ENCODE results near the gene SLBP. TPM values are rescaled to one million over a fixed set of nuclear protein-coding genes. Genes with fewer than 3 reads are reported as not detected.

The SLBP gene
- total and polyA plus RNA-seq, 10 donors, result 24.0 to 52.0 (median 34.7) TPM

DNA sequence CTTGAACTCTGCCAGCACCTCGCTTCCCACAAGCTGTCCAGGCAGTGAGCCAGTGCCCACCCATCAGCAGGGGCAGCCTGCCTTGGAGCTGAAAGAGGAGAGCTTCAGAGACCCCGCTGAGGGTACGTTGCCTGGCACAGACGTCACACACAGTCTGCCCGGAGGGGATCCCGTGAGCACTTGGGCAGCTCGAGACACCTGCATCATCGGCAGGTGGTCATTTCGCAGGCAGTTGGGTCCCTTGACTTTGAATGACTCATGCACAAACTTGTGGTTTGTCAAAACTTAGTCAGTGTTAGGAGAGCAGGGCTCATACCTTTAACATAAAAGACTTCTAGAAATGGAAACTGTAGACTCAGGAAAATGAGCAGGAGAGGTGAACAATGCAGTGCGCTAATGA lies 19.1 kb upstream of the SLBP start:
- 73 to 85% (median 79%) methylated on average over 10 of the region's 10 CpGs for WGBS, 5 donors
- H3K9me3 ChIP-seq, result no peaks in the 10 kb centered on the region
- no peak overlapping the region for H3K4me3 ChIP-seq
- intact Hi-C loops (cut with DNase I; ENCODE audit: low total_unique reads), result no loop called here
- peaks cover 0 to 96% (median 73%) of the 10 kb centered on the region in 6 donors for H3K36me3 ChIP-seq
- peaks cover 27 to 53% (median 47%) of the 10 kb centered on the region in 6 donors for H3K4me1 ChIP-seq
- TF ChIP-seq, protein P1, sequence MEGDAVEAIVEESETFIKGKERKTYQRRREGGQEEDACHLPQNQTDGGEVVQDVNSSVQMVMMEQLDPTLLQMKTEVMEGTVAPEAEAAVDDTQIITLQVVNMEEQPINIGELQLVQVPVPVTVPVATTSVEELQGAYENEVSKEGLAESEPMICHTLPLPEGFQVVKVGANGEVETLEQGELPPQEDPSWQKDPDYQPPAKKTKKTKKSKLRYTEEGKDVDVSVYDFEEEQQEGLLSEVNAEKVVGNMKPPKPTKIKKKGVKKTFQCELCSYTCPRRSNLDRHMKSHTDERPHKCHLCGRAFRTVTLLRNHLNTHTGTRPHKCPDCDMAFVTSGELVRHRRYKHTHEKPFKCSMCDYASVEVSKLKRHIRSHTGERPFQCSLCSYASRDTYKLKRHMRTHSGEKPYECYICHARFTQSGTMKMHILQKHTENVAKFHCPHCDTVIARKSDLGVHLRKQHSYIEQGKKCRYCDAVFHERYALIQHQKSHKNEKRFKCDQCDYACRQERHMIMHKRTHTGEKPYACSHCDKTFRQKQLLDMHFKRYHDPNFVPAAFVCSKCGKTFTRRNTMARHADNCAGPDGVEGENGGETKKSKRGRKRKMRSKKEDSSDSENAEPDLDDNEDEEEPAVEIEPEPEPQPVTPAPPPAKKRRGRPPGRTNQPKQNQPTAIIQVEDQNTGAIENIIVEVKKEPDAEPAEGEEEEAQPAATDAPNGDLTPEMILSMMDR (IDR thresholded peaks at IDR 0.05 in 8 of 11, conservative IDR thresholded peaks at IDR 0.05 in 3 of 11), result no peak
- TF ChIP-seq POLR2AphosphoS5 (IDR thresholded peaks at IDR 0.05) (no peak), POLR2A (IDR thresholded peaks at IDR 0.05) (no peak)
- H3K27me3 ChIP-seq (replicated peaks in 1 of 7), result no peaks in the 10 kb centered on the region
- DNase-seq, result peak; percentile 74
- H3K27ac ChIP-seq, result peak overlapping the region in 1 of 8 donors; percentile 4

DNA sequence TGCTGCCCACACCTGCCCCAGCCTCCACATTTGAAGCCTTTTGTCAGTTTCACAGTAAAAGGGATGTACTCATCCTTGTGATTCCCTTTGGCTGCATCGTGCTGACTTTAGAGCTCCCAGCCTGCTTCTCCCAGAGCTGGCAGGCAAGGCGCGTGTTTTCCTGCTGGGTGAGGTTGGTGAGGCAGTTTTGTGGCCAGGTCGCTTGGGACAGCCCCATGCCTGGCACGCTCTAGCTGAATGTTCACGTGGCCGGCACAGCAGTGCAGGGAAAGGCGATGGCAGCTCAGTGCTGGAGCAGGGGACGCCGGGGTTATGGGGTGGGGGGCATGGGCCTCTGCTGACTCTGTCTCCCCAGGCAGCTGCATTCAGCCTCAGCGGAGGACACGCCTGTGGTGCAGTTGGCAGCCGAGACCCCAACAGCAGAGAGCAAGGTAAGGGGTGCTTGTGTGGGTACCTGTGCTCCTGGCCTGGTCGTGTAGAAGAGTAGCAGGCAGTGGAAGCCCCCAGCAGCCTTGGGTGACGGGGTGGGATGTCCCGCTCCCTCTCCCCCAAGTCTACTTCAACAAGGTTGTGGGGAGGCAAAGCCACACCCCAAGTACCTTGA lies 18.5 kb upstream of the SLBP start:
- peaks cover 0 to 95% (median 69%) of the 10 kb centered on the region in 6 donors for H3K36me3 ChIP-seq
- intact Hi-C loops (cut with DNase I; ENCODE audit: low total_unique reads), result no loop called here

DNA sequence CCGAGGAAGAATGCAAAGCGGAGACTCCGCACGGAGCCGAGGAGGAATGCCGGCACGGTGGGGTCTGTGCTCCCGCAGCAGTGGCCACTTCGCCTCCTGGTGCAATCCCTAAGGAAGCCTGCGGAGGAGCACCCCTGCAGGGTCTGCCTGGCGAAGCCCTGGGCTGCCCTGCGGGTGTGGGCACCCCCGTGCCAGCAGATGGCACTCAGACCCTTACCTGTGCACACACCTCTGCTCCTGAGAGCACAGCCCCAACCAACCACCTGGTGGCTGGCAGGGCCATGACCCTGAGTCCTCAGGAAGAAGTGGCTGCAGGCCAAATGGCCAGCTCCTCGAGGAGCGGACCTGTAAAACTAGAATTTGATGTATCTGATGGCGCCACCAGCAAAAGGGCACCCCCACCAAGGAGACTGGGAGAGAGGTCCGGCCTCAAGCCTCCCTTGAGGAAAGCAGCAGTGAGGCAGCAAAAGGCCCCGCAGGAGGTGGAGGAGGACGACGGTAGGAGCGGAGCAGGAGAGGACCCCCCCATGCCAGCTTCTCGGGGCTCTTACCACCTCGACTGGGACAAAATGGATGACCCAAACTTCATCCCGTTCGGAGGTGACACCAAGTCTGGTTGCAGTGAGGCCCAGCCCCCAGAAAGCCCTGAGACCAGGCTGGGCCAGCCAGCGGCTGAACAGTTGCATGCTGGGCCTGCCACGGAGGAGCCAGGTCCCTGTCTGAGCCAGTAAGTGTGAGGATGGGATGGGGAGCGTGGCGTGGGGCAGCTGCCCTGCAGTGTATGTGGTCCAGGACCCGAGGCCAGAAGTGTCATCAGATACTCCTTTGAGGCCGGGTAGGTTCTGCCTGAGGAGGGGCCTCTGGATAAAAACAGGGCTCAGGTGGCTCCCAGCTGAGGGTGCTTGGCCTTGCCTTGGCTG lies 16.2 kb upstream of the SLBP start:
- H3K4me1 ChIP-seq, result peaks cover 32 to 82% (median 74%) of the 10 kb centered on the region in 6 donors
- intact Hi-C loops (cut with DNase I; ENCODE audit: low total_unique reads), result loop anchor here (5.0 kb wide), 1 partner anchor 36 kb away; no protein-coding TSS in a partner anchor
- WGBS, 5 donors, result 77 to 90% (median 85%) methylated on average over 23 to 31 of the region's 31 CpGs
- peak overlapping the region in 6 of 8 donors; percentile 64 to 100 (median 82) for H3K27ac ChIP-seq
- no peaks in the 10 kb centered on the region for H3K27me3 ChIP-seq (replicated peaks in 1 of 7)
- no peaks in the 10 kb centered on the region for H3K9me3 ChIP-seq
- peak; percentile 79 for DNase-seq
- H3K4me3 ChIP-seq, result peak overlapping the region in 5 of 8 donors; percentile 11 to 52 (median 18)
- TF ChIP-seq POLR2AphosphoS5 (IDR thresholded peaks at IDR 0.05) (peak in 1 of 3 donors; percentile 20), POLR2A (IDR thresholded peaks at IDR 0.05) (no peak)
- TF ChIP-seq, protein P1 (IDR thresholded peaks at IDR 0.05 in 8 of 11, conservative IDR thresholded peaks at IDR 0.05 in 3 of 11), result no peak
- H3K36me3 ChIP-seq, result peaks cover 0 to 94% (median 47%) of the 10 kb centered on the region in 6 donors

More for the DNA sequence above, 18.5 kb upstream of the SLBP start:
- Histone ChIP-seq H3K27me3 (replicated peaks in 1 of 7) (no peaks in the 10 kb centered on the region), H3K4me3 (no peak overlapping the region), H3K27ac (peak overlapping the region in 1 of 8 donors; percentile 4), H3K9me3 (no peaks in the 10 kb centered on the region), H3K4me1 (peaks cover 27 to 59% (median 52%) of the 10 kb centered on the region in 6 donors)
- WGBS, 5 donors, result 86 to 93% (median 88%) methylated on average over 15 to 16 of the region's 16 CpGs
- peak; percentile 69 for DNase-seq
- TF ChIP-seq, protein P1 (IDR thresholded peaks at IDR 0.05 in 8 of 11, conservative IDR thresholded peaks at IDR 0.05 in 3 of 11), result no peak
- TF ChIP-seq POLR2A (IDR thresholded peaks at IDR 0.05) (no peak), POLR2AphosphoS5 (IDR thresholded peaks at IDR 0.05) (no peak)

Data from spleen (tissue), 11 donors.